GM21576 (cell line): ENCODE results near the gene C2CD2.

Experiments used
- ATAC-seq: cut with Tn5 transposase; IDR thresholded peaks from one replicate; pipeline ENCODE4 v1.9.1; 2021; ENCODE audit warnings: mild to moderate bottlenecking, moderate library complexity; ENCODE audit not compliant: unreplicated experiment

Gene C2CD2

GRCh38 chr21:41890355-41890754 lies 63.5 kb downstream of the C2CD2 start:
- ATAC-seq: no peak

- no peak for ATAC-seq
Measured at GRCh38 chr21:41888749-41889376, 65.0 kb downstream of the C2CD2 start.

DNA sequence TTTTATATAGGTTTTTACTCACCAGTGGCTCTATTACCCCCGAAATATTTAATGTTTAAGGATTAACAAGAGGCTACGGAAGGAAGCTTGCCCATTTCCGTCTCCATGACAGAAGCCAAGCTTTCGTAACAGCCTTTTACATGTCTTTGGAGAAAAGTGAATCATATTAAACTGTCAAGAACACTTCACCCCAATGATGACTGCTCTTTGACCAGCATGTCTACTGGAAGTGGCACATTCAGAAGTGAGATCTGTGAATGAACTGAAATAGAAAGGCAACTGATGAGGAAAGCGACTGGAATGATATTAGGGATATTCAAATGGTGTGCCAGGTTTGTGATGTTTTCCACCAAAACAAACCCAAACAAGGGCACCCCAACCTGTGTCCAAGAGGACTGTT lies 66.2 kb downstream of the C2CD2 start:
- ATAC-seq: no peak

DNA sequence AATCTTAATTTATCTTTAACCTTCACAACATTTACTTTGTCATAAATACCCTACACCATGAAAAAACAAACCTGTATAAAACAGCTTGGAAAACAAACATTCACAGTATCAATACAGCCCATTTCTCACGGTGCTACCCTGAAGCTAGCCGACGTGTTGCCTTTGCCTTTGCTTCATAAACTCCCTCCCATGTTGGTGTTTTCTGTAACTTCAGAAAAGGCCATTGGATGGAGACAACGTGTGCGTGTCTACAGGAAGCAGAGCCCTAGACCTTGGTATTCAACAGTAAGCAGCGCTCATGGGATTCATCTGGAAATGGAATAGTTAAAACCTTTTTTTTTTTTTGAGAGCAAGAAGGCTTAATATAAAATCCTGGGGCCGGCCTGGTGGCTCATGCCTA lies 67.5 kb downstream of the C2CD2 start:
- ATAC-seq: no peak

- no peak for ATAC-seq
Measured at GRCh38 chr21:41885341-41886024, 68.3 kb downstream of the C2CD2 start.

DNA sequence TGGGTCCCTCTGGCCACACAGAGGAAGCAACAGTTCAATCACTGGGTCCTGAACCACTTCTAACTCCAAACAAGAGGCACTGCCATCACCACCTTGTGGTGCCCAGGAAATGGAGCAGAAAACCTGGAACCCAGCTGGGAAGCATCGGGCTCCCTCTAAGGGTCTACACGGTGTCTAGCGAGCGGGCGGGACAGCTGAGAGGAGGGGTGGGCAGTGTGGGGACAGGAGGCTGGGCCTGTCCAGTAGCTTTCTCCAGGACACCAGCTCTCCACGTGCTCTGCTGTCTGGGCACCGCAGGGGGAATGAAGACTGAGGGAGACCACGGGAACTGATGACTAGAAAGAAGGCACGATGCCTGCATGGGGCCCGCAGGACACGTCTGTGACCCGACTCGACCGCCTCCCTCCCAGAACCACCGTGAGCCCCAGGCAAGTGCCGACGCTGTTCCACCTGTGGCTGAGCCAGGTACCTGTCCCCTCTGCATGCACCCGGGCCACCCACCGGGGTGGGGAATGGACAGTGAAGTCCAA lies 69.3 kb downstream of the C2CD2 start:
- ATAC-seq: no peak

- ATAC-seq: no peak
Measured at GRCh38 chr21:41883582-41883981, 70.2 kb downstream of the C2CD2 start.

DNA sequence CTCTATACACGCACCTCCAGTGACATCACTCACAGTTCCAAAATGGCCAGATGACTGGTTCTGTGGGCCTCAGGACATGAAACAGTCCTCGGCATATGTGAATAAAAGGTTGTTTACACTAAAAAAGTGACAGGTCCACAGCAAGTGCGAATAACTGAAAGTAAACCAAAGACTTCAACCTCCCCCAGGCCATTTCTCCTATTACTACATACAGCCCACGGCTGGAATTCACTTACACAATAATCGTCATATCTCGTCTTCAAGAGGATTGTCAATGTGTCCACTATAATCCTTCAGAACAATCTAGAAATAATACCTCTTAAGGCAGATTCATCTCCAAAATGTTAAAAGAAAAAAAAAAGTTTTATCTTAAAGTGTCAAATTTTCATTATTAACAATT lies 72.8 kb downstream of the C2CD2 start:
- ATAC-seq: no peak

DNA sequence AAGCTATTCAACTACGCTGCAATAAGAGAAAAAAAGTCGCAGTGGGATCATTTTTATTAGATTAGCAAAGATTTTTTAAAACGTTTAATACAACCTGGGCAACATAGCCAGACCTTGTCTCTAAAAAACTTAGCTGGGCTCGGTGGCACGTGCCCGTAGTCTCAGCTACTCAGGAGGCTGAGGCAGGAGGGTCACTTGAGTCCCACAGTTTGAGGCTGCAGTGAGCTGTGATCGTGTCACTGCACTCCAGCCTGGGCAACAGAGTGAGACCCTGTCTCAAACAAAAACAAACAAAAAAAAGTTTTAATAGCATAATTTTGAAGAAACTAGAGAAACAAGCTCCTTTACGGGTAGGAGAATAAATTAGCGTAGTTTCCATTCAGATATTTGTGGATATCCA lies 73.7 kb downstream of the C2CD2 start:
- no peak for ATAC-seq

- ATAC-seq: peak; percentile 50
Measured at GRCh38 chr21:41879190-41879998, 74.4 kb downstream of the C2CD2 start, which contains the start of gene PRDM15. TSS of gene PRDM15 (minus strand) at chr21:41879344. CDS start at chr21:41860363, 18,981 bp downstream.

DNA sequence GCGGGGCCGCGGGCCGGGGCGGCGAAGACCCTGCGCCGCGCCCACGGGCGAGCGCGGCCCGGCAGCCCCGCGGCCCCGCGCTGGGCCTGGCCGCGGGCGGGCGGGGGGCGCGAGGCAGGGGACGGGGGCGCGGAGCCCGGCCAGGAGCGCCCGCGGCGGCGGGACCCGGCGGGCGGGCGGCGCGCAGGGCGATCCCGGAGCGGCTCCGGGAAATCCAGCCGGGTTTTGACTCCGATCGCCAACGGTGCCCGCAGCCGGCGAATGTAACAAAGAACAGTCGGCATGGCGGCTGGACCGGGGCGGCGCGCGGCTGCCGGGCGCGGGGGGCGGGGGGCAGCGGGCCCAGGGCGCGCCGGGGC lies 75.0 kb downstream of the C2CD2 start:
- ATAC-seq: peak; percentile 50

GRCh38 chr21:41877901-41878830 lies 75.7 kb downstream of the C2CD2 start:
- ATAC-seq: peak; percentile 18

GRCh38 chr21:41876928-41877652 lies 76.7 kb downstream of the C2CD2 start:
- no peak for ATAC-seq

- ATAC-seq: no peak
Measured at GRCh38 chr21:41876396-41876795, 77.4 kb downstream of the C2CD2 start.

DNA sequence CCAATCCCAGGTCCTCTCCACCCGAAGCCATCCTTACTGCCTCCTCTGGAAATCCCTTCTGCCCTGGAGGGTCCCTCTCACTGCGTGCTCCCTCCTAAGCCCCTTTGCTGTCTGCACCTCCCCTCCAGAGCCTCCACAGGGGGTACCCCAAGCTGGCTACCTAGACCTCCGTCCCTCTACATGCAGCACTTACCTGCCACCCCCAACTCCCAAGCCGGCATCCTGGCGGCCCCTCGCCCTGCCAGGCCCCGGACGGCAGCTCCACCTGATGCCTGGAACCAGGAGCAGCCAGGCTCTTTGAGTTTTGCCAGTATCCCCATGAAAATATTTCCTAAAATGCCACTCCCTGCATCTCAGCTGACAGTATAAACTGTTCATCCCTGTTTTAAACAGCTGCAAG lies 78.7 kb downstream of the C2CD2 start:
- ATAC-seq: no peak

- ATAC-seq: no peak
Measured at GRCh38 chr21:41874611-41875010, 79.2 kb downstream of the C2CD2 start.

GRCh38 chr21:41873426-41873825 lies 80.4 kb downstream of the C2CD2 start:
- ATAC-seq: no peak

DNA sequence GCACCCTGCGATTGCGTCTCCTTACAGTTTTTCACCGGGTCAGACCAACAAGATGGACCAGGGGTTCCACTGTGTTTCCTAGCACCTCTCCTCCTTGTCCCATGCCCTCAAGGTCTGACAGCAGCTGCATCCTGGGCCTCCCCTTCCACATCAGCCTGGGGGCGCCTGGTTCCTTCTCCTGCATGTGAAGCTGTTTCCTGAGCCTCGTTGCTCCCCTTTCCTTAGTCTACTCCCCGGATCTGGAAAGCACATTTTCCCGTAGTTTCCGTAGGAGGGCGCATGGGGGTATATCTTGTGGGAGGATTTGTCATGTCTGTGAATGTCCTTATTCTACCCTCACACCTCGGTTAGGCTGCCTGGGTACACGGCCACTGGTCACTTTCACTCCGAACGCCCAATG lies 80.8 kb downstream of the C2CD2 start:
- no peak for ATAC-seq

DNA sequence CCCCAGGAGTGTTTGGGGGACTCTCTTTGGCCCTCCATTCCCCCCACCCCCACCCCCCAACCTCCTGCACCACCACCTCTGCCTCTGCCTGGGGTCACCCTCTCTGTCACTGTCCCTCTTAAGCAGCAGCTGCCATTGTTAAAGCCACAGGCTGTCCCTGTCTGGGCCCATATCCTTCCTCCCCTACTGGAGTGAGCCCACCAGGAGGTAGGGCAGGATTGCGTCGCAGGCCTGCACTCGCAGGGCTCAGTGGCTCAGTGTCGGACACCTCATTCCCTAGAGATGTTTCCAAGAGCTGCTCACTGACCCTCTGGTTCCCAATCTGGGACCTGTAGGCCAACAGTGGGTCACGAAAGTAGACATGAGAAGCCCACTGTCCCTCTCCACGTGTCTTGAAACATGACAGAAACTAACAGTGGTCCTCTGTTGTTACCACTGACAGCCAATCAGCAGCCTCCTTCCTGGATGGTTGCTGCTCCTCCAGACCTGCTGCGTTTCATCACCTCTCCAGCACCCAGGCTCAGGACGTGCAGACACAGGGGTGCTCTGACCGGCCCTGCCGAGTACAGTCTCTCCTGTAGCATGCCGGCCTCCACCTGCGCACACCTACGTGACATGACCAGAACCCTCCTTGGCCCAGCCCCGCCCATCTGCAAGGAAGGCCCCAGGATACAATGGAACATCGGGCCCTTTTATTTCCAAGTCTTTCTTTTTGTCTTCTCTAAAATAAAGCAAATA lies 82.4 kb downstream of the C2CD2 start:
- ATAC-seq: no peak
